HG02943 (cell line): Measurements from ENCODE around the gene NPIPB13.
"Not testable (repeated sequence)": the region's sequence is repeated elsewhere in the genome, so short reads cannot be mapped to it uniquely, and the experiment has no call there.

Source experiments
- ATAC-seq: cut with Tn5 transposase; IDR thresholded peaks from one replicate; pipeline ENCODE4 v1.9.1; 2021; ENCODE audit warnings: mild to moderate bottlenecking, low read depth, moderate library complexity; ENCODE audit not compliant: unreplicated experiment

The NPIPB13 gene

GRCh38 chr16:30248379-30248778 is at the start of gene NPIPB13:
Gene NPIPB13, minus strand, starts transcription at chr16:30248479. Its CDS starts 2,906 bp downstream, at chr16:30245573.
- not testable (repeated sequence) for ATAC-seq

GRCh38 chr16:30282357-30282756 is 34.1 kb upstream of the NPIPB13 start:
- not testable (repeated sequence) for ATAC-seq

- ATAC-seq, result not testable (repeated sequence)
Measured at GRCh38 chr16:30278523-30278922, 30.2 kb upstream of the NPIPB13 start.

- not testable (repeated sequence) for ATAC-seq
Measured at GRCh38 chr16:30217082-30217481, 31.2 kb downstream of the NPIPB13 start.

DNA sequence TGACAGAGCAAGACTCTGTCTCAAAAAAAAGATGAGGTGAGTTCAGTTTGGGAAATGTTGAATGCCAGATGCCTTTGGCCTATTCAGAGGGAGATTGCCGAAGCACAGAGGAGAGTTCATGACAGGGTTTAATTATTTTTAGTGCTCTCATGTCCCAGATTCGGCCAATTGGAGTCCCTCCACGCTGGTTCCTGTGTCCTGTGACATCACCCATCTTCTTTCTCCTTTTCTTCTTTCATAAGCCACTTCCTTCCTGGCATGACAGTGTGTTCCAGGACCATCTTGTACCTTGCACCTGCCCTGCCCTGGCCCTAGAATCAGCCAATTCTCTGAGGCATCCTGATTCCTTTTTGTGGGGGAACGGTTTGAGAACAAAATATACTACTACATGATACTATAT is 36.9 kb downstream of the NPIPB13 start:
- ATAC-seq, result not testable (repeated sequence)

GRCh38 chr16:30209032-30209431 is 39.2 kb downstream of the NPIPB13 start:
- ATAC-seq, result not testable (repeated sequence)

GRCh38 chr16:30207063-30207704 is 41.1 kb downstream of the NPIPB13 start:
- not testable (repeated sequence) for ATAC-seq

DNA sequence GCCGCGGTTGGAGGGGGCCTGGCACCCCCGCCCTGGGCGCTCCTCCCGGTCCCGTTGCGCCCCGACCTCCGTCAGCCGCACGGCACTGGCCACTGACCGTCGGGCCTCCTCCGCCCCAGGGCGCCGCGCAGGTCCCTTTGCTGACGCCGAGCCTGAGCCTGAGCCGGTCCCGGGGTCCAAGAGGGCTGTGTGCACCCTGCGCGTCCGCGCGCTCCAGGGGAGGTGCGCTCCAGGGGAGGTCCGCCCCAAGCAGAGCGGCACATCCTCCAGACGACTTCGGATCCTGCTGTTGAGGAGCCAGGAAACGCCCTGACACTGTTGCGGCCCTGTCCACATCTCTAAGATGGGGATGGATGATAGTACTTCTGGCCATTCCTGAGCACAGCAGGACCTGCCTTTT is 42.0 kb downstream of the NPIPB13 start:
- not testable (repeated sequence) for ATAC-seq

GRCh38 chr16:30205541-30206236 is 42.6 kb downstream of the NPIPB13 start:
- not testable (repeated sequence) for ATAC-seq

- not testable (repeated sequence) for ATAC-seq
Measured at GRCh38 chr16:30199608-30200343, 48.5 kb downstream of the NPIPB13 start.

GRCh38 chr16:30199049-30199448 is 49.2 kb downstream of the NPIPB13 start, which contains the start of gene SULT1A3:
Gene SULT1A3, plus strand, starts transcription at chr16:30199255. Its CDS starts 1,474 bp downstream, at chr16:30200729.
- ATAC-seq, result not testable (repeated sequence)
